H1 (cell line): ENCODE data around the gene MATN4. TPM values are rescaled to one million over a fixed set of nuclear protein-coding genes. Genes with fewer than 3 reads are reported as not detected.

ENCODE experiments used
- GTF2F1 ChIP-seq: IDR thresholded peaks from 2 replicates; pipeline ENCODE4 v1.6.1; 2012; ENCODE audit warnings: low read depth, low read length, improper control_type of control experiment, borderline replicate concordance
- SUZ12 ChIP-seq: fragments of 200-600 bp; sonication (generic); IDR thresholded peaks from 2 replicates; pipeline ENCODE4 v1.6.1; 2012; ENCODE audit warnings: mild to moderate bottlenecking, inconsistent platforms, low read length, moderate library complexity, mixed read lengths
- polyA plus RNA-seq, 7 experiments: library from polyadenylated mRNA; depleted of rRNA in 3 of 7; stranded (reverse) in 5 of 7; unstranded in 2 of 7; fragments of >200 nt in 5 of 7; fragments of 200-250 nt in 2 of 7; gene quantifications; 1 replicate in 5 of 7; 2 replicates in 1 of 7; 4 replicates in 1 of 7; pipeline versions ENCODE4 v1.2.1 to v1.2.3, GENCODE V29; 2011 to 2013; ENCODE audit warnings: missing spikeins in 2 of 7, mixed read lengths in 2 of 7
- total RNA-seq: library from RNA; stranded (reverse); fragmentation: NEBNext Ultra II Directional; extraction: Animal tissue kit (Norgen Biotek cat#: 25700); gene quantifications from 2 replicates; pipeline ENCODE4 v1.2.1, GENCODE V29; 2021

Gene MATN4
- total and polyA plus RNA-seq, 2 of the 8 experiments (the other 6 are each of a cell fraction or from before 2014, with no cell fraction given) = 2.1 to 4.4 TPM

- TF ChIP-seq SUZ12 = no peak
- TF ChIP-seq GTF2F1 = no peak
These were observed 10.4 kb upstream of the MATN4 start (continued) for GRCh38 chr20:45318386-45318939.
